ENCODE data around the gene ERC2. TPM values are rescaled to one million over a fixed set of nuclear protein-coding genes. Genes with fewer than 3 reads are reported as not detected.

Gene ERC2
- total RNA-seq, 3 donors from 2014 or later (not counting 1 experiment from before 2014, with no cell fraction given), result not detected

- TF ChIP-seq CTCF (IDR thresholded peaks at IDR 0.05), result no peak
- 55% methylated on average over 2 of the region's 2 CpGs for WGBS (ENCODE audit: insufficient coverage)
- Histone ChIP-seq H3K4me3 (ENCODE audit: low read length) (no peak overlapping the region), H3K4me1 (ENCODE audit: control insufficient read depth, insufficient read depth, low read length) (no peaks in the 10 kb centered on the region), H3K27me3 (ENCODE audit: control insufficient read depth, insufficient read depth, low read length) (no peaks in the 10 kb centered on the region), H3K9me3 (ENCODE audit: control insufficient read depth, insufficient read depth, low read length) (no peaks in the 10 kb centered on the region), H3K36me3 (ENCODE audit: control insufficient read depth, insufficient read depth, low read length) (no peaks in the 10 kb centered on the region), H3K27ac (ENCODE audit: low read length) (no peak overlapping the region)
- ATAC-seq (no peak), DNase-seq (no peak)
- H3K9me3 Mint-ChIP-seq, result peaks cover 5 to 13% of the 10 kb centered on the region in 2 donors
- intact Hi-C loops (cut with micrococcal nuclease), result no loop called here
- H3K36me3 Mint-ChIP-seq, result no peaks in the 10 kb centered on the region
- H3K4me3 Mint-ChIP-seq, result no peak overlapping the region
- H3K4me1 Mint-ChIP-seq, result no peaks in the 10 kb centered on the region
- H3K27ac Mint-ChIP-seq, result no peak overlapping the region
- H3K27me3 Mint-ChIP-seq (ENCODE audit: low read depth in 2 of 2), result no peaks in the 10 kb centered on the region
These were observed 346.6 kb downstream of the ERC2 start for GRCh38 chr3:56121716-56122115.

DNA sequence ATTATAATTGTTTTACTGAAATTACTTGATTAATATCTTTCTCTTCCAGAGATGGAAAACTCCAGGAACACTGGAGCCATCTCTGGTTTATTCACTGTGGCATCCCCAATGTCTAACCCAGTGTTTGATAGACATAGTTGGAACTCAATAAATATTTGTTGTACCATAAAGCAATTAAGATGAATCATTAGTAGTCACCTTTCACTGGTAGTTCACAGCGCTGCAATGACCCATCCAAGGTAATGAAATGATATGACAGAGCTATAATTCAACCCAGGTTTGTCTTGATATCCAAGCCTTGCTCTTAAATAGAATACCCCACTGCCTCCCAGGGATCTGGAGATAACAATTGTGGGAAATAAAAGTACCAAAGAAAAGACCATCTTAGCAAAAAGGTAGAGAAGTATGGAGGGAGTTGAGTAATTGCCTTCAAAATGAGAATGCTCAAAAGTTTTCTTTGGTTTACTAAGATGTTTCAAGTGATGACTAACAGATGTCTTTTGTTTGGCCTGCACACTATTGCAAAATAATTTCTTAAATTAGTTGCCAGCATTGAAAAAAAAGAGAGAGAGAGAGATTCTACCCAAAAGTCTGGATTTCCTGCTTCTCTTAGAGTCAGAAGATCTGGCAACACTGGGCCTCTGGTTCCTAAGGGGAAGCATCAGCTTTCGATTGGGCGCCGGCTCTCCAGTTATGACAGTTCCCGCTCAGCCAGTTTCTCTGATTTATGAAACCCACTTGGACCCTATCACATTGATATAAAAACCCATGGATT lies 348.5 kb downstream of the ERC2 start:
- Mint-ChIP-seq H3K9me3 (peaks cover 5 to 14% of the 10 kb centered on the region in 2 donors), H3K36me3 (no peaks in the 10 kb centered on the region), H3K27me3 (ENCODE audit: low read depth in 2 of 2) (no peaks in the 10 kb centered on the region), H3K4me3 (no peak overlapping the region), H3K4me1 (no peaks in the 10 kb centered on the region), H3K27ac (no peak overlapping the region)
- no peaks in the 10 kb centered on the region for H3K27me3 ChIP-seq (ENCODE audit: control insufficient read depth, insufficient read depth, low read length)
- 98% methylated on average over 5 of the region's 5 CpGs for WGBS (ENCODE audit: insufficient coverage)
- DNase-seq, result no peak
- H3K4me3 ChIP-seq (ENCODE audit: low read length), result no peak overlapping the region
- no peak for TF ChIP-seq CTCF (IDR thresholded peaks at IDR 0.05)
- no peaks in the 10 kb centered on the region for H3K4me1 ChIP-seq (ENCODE audit: control insufficient read depth, insufficient read depth, low read length)
- no peak overlapping the region for H3K27ac ChIP-seq (ENCODE audit: low read length)
- H3K9me3 ChIP-seq (ENCODE audit: control insufficient read depth, insufficient read depth, low read length), result no peaks in the 10 kb centered on the region
- no peaks in the 10 kb centered on the region for H3K36me3 ChIP-seq (ENCODE audit: control insufficient read depth, insufficient read depth, low read length)
- ATAC-seq, result no peak
- intact Hi-C loops (cut with micrococcal nuclease), result no loop called here

DNA sequence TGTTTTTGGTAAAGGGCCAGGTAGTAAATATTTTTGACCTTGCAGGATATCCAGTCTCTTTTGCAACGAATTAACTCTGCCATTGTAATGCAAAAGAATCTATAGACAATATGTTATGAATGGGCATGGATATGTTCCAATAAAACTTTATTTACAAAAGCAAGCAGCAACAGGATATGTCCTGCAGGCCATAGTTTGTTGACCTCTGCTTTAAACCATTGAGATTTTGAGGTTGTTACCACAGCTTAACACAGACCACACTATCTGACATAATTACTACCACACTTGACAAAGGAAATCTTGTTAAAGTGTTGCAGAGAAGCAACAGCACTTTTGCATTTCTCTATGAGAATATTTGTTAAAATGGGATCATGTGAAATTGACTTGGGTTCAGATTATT lies 349.3 kb downstream of the ERC2 start:
- WGBS (ENCODE audit: insufficient coverage), result 60% methylated on average over 1 of the region's 1 CpG

More for the DNA sequence above, 349.3 kb downstream of the ERC2 start:
- intact Hi-C loops (cut with micrococcal nuclease), result no loop called here
- TF ChIP-seq CTCF (IDR thresholded peaks at IDR 0.05), result no peak
- ATAC-seq, result no peak
- no peaks in the 10 kb centered on the region for H3K27me3 Mint-ChIP-seq (ENCODE audit: low read depth in 2 of 2)
- no peaks in the 10 kb centered on the region for H3K36me3 Mint-ChIP-seq
- H3K27ac ChIP-seq (ENCODE audit: low read length), result no peak overlapping the region
- no peaks in the 10 kb centered on the region for H3K4me1 Mint-ChIP-seq
- H3K9me3 Mint-ChIP-seq, result peaks cover 8 to 14% of the 10 kb centered on the region in 2 donors
- H3K4me3 ChIP-seq (ENCODE audit: low read length), result no peak overlapping the region
- H3K36me3 ChIP-seq (ENCODE audit: control insufficient read depth, insufficient read depth, low read length), result no peaks in the 10 kb centered on the region
- no peak for DNase-seq
- no peak overlapping the region for H3K27ac Mint-ChIP-seq
- no peaks in the 10 kb centered on the region for H3K9me3 ChIP-seq (ENCODE audit: control insufficient read depth, insufficient read depth, low read length)
- no peak overlapping the region for H3K4me3 Mint-ChIP-seq
- H3K27me3 ChIP-seq (ENCODE audit: control insufficient read depth, insufficient read depth, low read length), result no peaks in the 10 kb centered on the region
- H3K4me1 ChIP-seq (ENCODE audit: control insufficient read depth, insufficient read depth, low read length), result no peaks in the 10 kb centered on the region

All from natural killer cell (primary cell).